HG03571 (cell line): Measurements from ENCODE around the gene C1orf159.

Experiments used
- ATAC-seq: cut with Tn5 transposase; IDR thresholded peaks from one replicate; pipeline ENCODE4 v1.9.1; 2021; ENCODE audit not compliant: unreplicated experiment

The C1orf159 gene

GRCh38 chr1:1043411-1043810 is 72.5 kb downstream of the C1orf159 start:
- no peak for ATAC-seq

DNA sequence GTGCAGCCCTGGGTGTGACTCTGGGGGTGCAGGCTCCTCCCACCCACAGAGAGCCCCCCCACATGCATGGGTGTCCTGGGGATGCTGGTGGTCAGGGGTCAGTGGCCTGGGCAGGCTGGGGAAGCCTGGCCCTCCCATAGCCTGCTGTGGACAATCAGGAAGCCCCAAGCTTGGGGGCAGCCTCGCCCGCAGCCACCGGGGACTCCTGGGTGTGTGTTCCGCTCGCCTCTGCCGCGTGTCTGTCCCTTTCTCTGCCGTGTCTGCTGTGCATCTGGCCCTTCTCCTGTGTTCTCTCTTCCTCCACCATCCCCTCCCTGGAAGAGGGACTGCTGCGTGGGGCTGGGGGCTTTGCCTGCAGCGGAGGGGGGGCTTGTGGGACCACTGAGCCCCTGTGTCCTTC is 73.1 kb downstream of the C1orf159 start:
- no peak for ATAC-seq

GRCh38 chr1:1041873-1042272 is 74.0 kb downstream of the C1orf159 start:
- ATAC-seq: no peak

DNA sequence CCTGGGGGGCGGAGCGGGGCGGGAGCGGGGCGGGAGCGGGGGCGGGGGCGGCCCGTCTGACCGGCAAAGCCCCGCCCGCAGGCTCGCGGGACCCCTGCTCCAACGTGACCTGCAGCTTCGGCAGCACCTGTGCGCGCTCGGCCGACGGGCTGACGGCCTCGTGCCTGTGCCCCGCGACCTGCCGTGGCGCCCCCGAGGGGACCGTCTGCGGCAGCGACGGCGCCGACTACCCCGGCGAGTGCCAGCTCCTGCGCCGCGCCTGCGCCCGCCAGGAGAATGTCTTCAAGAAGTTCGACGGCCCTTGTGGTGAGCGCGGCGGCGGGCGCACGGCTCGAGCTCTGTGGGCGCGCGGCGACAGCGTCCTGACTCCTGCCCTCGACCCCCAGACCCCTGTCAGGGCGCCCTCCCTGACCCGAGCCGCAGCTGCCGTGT is 74.8 kb downstream of the C1orf159 start:
- ATAC-seq: no peak

DNA sequence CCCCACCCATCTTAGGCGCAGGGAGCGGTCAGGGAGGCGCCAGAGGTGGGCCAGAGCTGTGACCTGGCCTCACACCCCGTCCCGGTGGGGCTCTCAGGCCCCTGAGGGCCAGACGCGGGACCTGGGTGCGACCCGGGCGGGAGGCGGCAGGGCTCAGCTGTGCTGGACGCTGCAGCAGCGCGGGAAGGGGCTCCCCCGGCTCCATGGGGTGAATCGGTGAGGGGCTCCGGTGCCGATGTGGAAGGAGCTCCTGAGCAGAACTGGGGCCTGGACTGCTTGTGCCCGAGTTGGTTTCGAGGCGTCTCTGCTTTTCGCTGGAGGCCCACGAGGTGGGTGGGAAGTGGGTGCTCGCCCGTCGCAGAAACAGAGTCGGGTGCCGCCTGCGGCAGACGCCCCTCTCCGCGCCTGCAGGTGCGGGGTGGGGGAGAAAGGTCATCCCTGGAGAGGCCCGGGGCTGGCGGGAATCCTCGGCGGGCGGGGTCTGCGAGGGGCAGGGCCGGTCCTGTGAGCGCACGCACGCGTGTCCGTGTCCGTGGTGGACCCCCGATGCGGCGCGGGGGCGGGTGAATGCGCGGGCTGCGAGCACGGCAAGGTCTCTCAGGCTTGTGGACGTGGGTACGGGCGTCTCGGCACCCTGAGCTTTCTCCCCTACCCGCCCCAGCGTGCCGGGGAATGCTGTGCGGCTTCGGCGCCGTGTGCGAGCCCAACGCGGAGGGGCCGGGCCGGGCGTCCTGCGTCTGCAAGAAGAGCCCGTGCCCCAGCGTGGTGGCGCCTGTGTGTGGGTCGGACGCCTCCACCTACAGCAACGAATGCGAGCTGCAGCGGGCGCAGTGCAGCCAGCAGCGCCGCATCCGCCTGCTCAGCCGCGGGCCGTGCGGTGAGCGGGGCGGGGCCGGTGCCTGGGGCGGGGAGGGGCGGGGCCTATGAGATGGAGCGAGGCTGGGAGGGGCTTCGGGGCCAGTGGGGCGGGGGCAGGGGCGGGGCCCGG is 75.6 kb downstream of the C1orf159 start:
- ATAC-seq: peak; percentile 46

DNA sequence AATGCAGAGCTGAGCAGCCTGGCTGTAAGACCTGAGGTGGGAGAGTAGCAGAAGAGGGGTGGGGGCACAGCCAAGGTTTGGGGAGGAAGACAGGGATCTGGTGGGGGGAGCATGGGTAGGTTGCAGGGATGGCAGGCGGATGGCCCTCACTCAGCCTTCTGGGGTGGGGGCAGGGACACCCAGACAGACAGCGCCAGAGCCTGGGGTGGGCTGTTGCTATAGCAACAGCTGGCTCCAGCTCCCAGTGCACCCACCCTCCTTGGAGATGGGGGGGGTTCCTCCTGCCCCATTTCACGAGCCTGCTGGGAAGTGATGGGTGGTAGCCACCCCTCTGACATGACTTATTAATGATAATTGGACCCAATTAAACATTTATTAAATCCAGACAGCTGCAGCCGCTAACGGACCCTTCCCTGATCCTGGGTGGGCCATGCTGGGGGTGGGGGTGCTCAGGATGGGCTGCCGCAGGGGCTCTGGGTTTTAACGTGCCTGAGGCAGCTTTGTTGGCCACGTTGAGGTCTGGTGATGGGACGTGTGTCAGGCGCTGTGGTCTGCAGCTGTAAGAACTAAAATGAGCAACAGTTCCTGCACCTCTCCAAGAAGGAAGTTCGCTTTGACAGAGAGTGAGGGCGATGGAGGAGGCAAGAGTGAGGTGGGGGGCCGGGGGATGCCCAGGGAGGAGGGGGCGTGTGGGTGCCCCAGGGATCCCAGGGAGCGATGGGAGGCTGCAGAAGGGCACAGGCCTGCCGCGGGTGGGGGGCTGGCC is 76.6 kb downstream of the C1orf159 start:
- ATAC-seq: no peak

- ATAC-seq: peak; percentile 51
These were observed 77.2 kb downstream of the C1orf159 start for GRCh38 chr1:1038694-1039093.

GRCh38 chr1:1037366-1038327 is 78.2 kb downstream of the C1orf159 start:
- ATAC-seq: no peak

GRCh38 chr1:1035291-1035943 is 80.5 kb downstream of the C1orf159 start:
- ATAC-seq: no peak

- no peak for ATAC-seq
These were observed 81.5 kb downstream of the C1orf159 start for GRCh38 chr1:1034439-1034781.

GRCh38 chr1:1033731-1034438 is 82.0 kb downstream of the C1orf159 start:
- ATAC-seq: no peak

DNA sequence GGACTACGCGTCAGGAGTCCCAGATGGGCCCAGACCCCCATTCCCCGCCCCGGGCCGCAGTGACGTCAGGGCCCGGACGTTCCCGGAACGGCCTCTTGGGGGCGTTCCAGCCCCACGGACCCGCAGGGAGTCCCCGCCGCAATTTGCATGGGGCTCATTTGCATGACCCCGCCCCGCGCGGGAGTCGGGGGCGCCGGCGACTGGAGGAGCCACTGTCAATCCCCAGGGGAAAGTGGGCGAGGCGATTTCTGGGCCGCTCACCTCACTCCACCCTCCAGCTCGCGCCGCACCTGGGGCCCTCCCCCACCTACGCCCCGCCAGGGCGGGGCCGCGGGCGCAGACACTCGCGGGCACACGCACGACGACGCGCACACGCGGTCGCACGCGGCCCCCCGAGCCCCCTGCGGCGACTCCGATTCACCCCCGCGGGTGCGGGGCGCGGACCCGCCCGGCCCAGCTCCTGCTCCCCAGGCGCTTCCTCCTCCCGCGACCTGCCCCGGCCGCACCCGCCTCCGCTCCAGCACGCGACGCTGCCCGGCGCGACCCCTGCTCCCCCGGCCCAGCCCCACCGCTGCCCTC is 82.8 kb downstream of the C1orf159 start:
- ATAC-seq: peak; percentile 75

- peak; percentile 10 for ATAC-seq
These were observed 83.5 kb downstream of the C1orf159 start for GRCh38 chr1:1032424-1032823.
